ENCODE data around the gene STX4. TPM values are rescaled to one million over a fixed set of nuclear protein-coding genes. Genes with fewer than 3 reads are reported as not detected.

STX4 gene
- total and polyA plus RNA-seq, 5 donors, result 39.6 to 51.3 (median 45.4) TPM

GRCh38 chr16:30990105-30990504, 43.3 kb upstream of the STX4 start:
- no peak overlapping the region for H3K27ac ChIP-seq (ENCODE audit: low read length)
- H3K9me3 ChIP-seq (ENCODE audit: control insufficient read depth, low read length), result no peaks in the 10 kb centered on the region
- peaks cover 2% of the 10 kb centered on the region for H3K4me1 ChIP-seq (ENCODE audit: control insufficient read depth, insufficient read depth, low read length)
- intact Hi-C loops (cut with DNase I), result no loop called here
- no peak for DNase-seq
- H3K4me3 ChIP-seq (ENCODE audit: low read length), result no peak overlapping the region
- H3K27me3 ChIP-seq (ENCODE audit: control insufficient read depth, insufficient read depth), result no peaks in the 10 kb centered on the region
- no peak for ATAC-seq
- 77% methylated on average over 12 of the region's 12 CpGs for WGBS

- intact Hi-C loops (cut with DNase I), result no loop called here
- 80% methylated on average over 8 of the region's 8 CpGs for WGBS
Observed at GRCh38 chr16:30991052-30991451, 42.3 kb upstream of the STX4 start.

DNA sequence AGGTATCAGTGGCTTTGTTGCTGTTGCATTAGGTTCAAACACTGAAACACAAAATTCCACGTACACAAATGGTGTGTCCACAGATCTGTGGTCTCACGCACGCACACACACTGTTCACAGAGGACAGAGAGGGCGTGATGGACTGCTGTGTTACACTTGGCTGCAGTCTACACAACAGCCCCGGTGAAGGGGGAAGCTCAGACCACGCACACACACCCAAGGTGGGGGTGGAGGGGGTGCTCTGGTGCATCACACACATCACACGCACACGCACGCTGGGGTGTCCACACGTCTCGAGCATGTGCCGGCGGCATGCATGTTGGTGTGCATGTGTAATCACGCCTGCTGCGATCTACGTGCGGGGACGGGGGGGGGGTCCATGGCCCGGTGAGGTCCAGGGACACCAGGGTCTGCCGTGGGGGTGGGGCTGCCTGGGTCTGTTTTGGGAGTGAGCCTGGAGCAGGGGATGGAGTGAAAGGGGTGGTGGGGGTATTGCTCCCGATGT, 41.0 kb upstream of the STX4 start:
- DNase-seq (peak in 1 of 3 donors; percentile 20), ATAC-seq (no peak)
- Histone ChIP-seq H3K4me1 (ENCODE audit: control insufficient read depth, insufficient read depth, low read length) (no peaks in the 10 kb centered on the region), H3K27me3 (ENCODE audit: control insufficient read depth, insufficient read depth) (no peaks in the 10 kb centered on the region), H3K4me3 (ENCODE audit: low read length) (no peak overlapping the region), H3K27ac (ENCODE audit: low read length) (no peak overlapping the region), H3K9me3 (ENCODE audit: control insufficient read depth, low read length) (no peaks in the 10 kb centered on the region)
- intact Hi-C loops (cut with DNase I), result no loop called here
- 79% methylated on average over 21 of the region's 21 CpGs for WGBS

More at GRCh38 chr16:30991052-30991451, 42.3 kb upstream of the STX4 start:
- DNase-seq (peak in 1 of 3 donors; percentile 22), ATAC-seq (no peak)
- no peaks in the 10 kb centered on the region for H3K9me3 ChIP-seq (ENCODE audit: control insufficient read depth, low read length)
- no peak overlapping the region for H3K27ac ChIP-seq (ENCODE audit: low read length)
- H3K27me3 ChIP-seq (ENCODE audit: control insufficient read depth, insufficient read depth), result no peaks in the 10 kb centered on the region
- H3K4me1 ChIP-seq (ENCODE audit: control insufficient read depth, insufficient read depth, low read length), result no peaks in the 10 kb centered on the region
- H3K4me3 ChIP-seq (ENCODE audit: low read length), result no peak overlapping the region

DNA sequence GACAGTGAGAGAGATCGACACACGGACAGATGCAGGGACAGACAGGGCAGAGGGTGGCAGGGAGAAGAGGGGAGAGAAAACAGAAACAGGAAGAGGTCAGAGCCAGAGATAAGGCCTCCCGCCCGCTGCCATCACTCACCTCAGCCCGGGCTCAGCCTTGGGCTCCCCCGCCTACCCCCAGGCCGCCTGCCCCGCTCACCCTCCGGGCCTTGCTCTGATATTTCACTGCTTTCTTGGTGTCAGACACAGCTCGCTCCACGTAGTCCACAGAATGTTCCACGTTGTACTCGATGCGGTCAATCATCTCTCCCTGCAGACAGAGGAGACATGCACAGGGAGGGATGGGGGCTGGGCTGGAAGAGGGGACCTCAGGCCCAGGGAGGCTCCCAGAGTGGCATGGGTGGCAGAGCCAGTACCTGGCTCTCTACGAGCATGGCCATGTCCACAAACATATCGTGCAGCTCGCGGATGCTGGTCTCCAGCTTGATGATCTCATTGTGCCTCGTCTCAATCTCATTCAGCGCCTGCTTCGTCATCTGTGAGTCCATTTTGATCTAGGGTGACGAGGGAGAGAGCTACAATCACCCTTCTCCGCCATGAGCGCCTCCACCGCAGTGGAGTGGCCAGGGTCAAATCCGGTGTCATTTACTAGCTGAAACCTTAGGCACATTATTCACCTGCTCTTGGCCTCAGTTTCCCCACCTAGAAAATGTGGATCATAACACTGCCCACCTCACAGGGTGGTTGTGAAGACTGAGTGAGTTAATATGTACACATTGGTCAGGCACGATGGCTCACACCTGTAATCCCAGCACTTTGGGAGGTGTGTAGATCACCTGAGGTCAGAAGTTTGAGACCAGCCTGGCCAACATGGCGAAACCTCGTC, 40.2 kb upstream of the STX4 start:
- ATAC-seq (no peak), DNase-seq (peak in 1 of 3 donors; percentile 33)
- Histone ChIP-seq H3K27ac (ENCODE audit: low read length) (no peak overlapping the region), H3K4me3 (ENCODE audit: low read length) (no peak overlapping the region), H3K27me3 (ENCODE audit: control insufficient read depth, insufficient read depth) (no peaks in the 10 kb centered on the region), H3K9me3 (ENCODE audit: control insufficient read depth, low read length) (no peaks in the 10 kb centered on the region), H3K4me1 (ENCODE audit: control insufficient read depth, insufficient read depth, low read length) (no peaks in the 10 kb centered on the region)
- intact Hi-C loops (cut with DNase I), result no loop called here
- WGBS, result 67% methylated on average over 29 of the region's 29 CpGs

DNA sequence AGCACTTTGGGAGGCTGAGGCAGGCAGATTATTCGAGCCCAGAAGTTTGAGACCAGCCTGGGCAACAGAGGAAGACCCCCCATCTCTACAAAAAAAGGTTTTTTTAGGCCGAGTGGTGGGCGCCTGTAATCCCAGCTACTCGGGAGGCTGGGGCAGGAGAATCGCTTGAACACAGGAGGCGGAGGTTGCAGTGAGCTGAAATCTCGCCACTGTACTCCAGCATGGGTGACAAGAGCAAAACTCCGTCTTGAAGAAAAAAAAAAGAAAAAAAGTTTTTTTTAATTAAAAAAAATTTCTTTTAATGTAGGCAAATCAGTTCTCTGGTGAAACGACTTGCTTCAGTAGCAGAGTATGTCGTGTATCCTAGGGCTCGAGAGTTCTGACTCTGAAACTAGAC, 37.4 kb upstream of the STX4 start:
- intact Hi-C loops (cut with DNase I), result no loop called here
- no peaks in the 10 kb centered on the region for H3K27me3 ChIP-seq (ENCODE audit: control insufficient read depth, insufficient read depth)
- ATAC-seq (no peak), DNase-seq (no peak)
- whole genome bisulfite sequencing, result 81% methylated on average over 11 of the region's 11 CpGs
- no peaks in the 10 kb centered on the region for H3K9me3 ChIP-seq (ENCODE audit: control insufficient read depth, low read length)
- no peak overlapping the region for H3K4me3 ChIP-seq (ENCODE audit: low read length)
- no peak overlapping the region for H3K27ac ChIP-seq (ENCODE audit: low read length)
- H3K4me1 ChIP-seq (ENCODE audit: control insufficient read depth, insufficient read depth, low read length), result no peaks in the 10 kb centered on the region

- Histone ChIP-seq H3K4me3 (ENCODE audit: low read length) (peak overlapping the region; percentile 31), H3K4me1 (ENCODE audit: control insufficient read depth, insufficient read depth, low read length) (no peaks in the 10 kb centered on the region), H3K27ac (ENCODE audit: low read length) (no peak overlapping the region), H3K27me3 (ENCODE audit: control insufficient read depth, insufficient read depth) (no peaks in the 10 kb centered on the region), H3K9me3 (ENCODE audit: control insufficient read depth, low read length) (no peaks in the 10 kb centered on the region)
- WGBS, result 25% methylated on average over 23 of the region's 23 CpGs
- intact Hi-C loops (cut with DNase I), result no loop called here
- ATAC-seq (peak; percentile 11 to 55), DNase-seq (peak; percentile 46 to 77 (median 76))
Observed at GRCh38 chr16:30996324-30996984, 36.9 kb upstream of the STX4 start.

DNA sequence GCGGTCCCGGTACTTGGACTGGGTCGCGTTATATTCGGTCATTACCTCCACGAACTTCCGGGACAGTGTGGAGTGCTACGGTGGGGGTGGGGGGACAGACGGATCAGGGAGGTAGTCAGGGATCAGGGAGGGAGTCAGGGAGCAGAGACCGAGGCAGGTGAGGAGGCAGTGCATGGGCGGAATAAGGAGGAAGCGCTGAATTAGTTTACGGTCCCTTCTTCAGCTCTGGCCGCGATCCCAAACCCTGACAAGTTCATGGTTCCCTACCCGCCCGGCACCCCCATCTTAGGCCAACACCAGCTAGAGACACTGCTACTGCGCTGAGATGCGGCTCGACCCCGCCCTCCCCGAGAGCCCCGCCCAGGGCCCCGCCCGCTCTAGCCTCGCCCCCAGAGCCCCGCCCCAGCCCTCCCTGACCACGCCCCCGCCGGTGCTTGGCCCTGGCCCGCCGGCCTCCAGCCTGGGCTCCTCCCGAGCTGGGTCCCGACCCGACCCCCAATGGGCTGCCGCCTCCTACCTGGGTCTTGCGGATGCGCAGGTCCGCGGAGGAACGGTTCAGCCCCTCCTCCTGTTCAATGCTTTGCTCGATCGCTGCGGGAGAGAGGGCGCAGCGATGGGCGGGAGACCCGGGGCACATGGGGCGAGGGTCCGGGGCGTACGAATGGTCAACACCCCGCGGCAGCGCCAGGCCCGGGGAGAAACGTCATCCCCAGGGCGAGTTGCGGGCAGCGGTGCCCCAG, 36.2 kb upstream of the STX4 start:
- peak; percentile 95 to 96 for ATAC-seq
- H3K27ac ChIP-seq (ENCODE audit: low read length), result no peak overlapping the region
- H3K4me1 ChIP-seq (ENCODE audit: control insufficient read depth, insufficient read depth, low read length), result no peaks in the 10 kb centered on the region
- WGBS, result 3% methylated on average over 60 of the region's 60 CpGs
- H3K9me3 ChIP-seq (ENCODE audit: control insufficient read depth, low read length), result no peaks in the 10 kb centered on the region
- peak overlapping the region; percentile 31 for H3K4me3 ChIP-seq (ENCODE audit: low read length)
- intact Hi-C loops (cut with DNase I), result no loop called here
- no peaks in the 10 kb centered on the region for H3K27me3 ChIP-seq (ENCODE audit: control insufficient read depth, insufficient read depth)
- peak; percentile 86 to 94 (median 93) for DNase-seq

GRCh38 chr16:30997725-30998711, 35.3 kb upstream of the STX4 start:
- ATAC-seq (peak; percentile 4 to 6), DNase-seq (peak in 2 of 3 donors; percentile 50 to 60)
- H3K27ac ChIP-seq (ENCODE audit: low read length), result no peak overlapping the region
- intact Hi-C loops (cut with DNase I), result no loop called here
- peak overlapping the region; percentile 31 for H3K4me3 ChIP-seq (ENCODE audit: low read length)
- H3K4me1 ChIP-seq (ENCODE audit: control insufficient read depth, insufficient read depth, low read length), result no peaks in the 10 kb centered on the region
- 64% methylated on average over 21 of the region's 21 CpGs for WGBS
- no peaks in the 10 kb centered on the region for H3K27me3 ChIP-seq (ENCODE audit: control insufficient read depth, insufficient read depth)
- no peaks in the 10 kb centered on the region for H3K9me3 ChIP-seq (ENCODE audit: control insufficient read depth, low read length)

- peak overlapping the region; percentile 31 for H3K27ac ChIP-seq (ENCODE audit: low read length)
- ATAC-seq, result no peak
- no peak overlapping the region for H3K4me3 ChIP-seq (ENCODE audit: low read length)
- H3K27me3 ChIP-seq (ENCODE audit: control insufficient read depth, insufficient read depth), result no peaks in the 10 kb centered on the region
- H3K4me1 ChIP-seq (ENCODE audit: control insufficient read depth, insufficient read depth, low read length), result no peaks in the 10 kb centered on the region
- 57% methylated on average over 6 of the region's 6 CpGs for WGBS
- intact Hi-C loops (cut with DNase I), result no loop called here
- no peaks in the 10 kb centered on the region for H3K9me3 ChIP-seq (ENCODE audit: control insufficient read depth, low read length)
- DNase-seq, result peak in 2 of 3 donors; percentile 66 to 74
Observed at GRCh38 chr16:30998852-30999761, 34.3 kb upstream of the STX4 start.

Data from right cardiac atrium (tissue), 5 donors.